GM18867 (cell line): ENCODE data around the gene ATG16L2.
"Not testable (repeated sequence)": the region's sequence is repeated elsewhere in the genome, so short reads cannot be mapped to it uniquely, and the experiment has no call there.

Source experiments
- ATAC-seq: cut with Tn5 transposase; IDR thresholded peaks from one replicate; pipeline ENCODE4 v1.9.1; 2021; ENCODE audit warnings: mild to moderate bottlenecking, moderate library complexity; ENCODE audit not compliant: unreplicated experiment

The ATG16L2 gene

DNA sequence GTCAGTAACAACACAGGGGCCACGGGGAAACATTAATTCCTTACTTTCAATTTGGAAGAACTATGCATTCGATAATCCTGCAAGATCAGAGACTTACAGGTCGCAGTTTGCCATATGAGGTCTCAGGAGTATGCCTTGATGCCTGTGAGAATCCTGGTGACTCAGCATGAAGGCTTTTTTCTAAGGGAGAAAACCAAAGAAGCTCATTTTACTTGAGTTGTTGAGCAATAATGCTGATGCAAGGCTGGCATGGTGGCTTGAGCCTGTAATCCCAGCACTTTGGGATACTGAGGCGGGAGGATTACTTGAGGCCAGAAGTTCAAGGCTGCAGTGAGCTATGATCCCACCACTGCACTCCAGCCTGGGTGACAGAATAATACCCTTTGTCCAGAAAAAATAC is 26.6 kb downstream of the ATG16L2 start:
- no peak for ATAC-seq

DNA sequence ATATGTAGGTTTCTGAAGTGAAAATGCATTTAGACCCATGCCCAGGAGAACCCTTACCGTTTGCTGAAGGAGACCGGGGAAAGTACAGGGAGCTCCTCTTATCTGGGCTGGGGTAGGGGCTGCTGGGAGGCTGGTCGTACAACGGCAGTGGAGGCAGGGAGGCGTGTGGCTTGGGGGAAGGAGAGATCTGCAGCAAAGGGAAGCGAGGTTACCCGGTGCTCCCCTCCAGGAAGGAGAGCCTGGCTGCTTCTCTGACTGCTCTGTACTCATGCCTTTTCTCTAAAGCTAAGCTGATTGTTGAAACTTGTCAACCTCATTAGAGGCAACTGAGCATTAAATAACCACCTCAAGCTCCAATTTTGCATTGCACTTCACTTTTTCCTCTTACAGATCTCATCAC is 27.2 kb downstream of the ATG16L2 start:
- no peak for ATAC-seq

DNA sequence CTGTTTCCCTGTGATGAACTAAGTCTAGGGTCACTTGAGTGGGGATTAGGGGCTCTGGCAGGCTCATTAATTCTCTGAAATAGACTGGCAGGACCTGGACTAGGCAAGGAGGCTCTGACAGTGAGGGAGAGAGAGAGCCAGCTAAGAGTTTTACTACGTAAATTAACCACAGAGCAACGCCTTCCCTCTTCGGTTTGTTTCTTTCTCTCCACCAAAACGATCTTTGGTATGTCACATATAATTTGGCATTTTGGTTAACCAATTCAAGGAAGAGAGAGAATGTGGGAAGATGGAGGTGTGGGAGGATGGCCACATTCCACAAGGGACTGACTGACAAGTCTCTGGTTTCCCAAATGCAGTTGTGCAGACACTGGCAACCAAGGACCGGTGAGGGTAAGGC is 27.9 kb downstream of the ATG16L2 start:
- ATAC-seq: no peak

DNA sequence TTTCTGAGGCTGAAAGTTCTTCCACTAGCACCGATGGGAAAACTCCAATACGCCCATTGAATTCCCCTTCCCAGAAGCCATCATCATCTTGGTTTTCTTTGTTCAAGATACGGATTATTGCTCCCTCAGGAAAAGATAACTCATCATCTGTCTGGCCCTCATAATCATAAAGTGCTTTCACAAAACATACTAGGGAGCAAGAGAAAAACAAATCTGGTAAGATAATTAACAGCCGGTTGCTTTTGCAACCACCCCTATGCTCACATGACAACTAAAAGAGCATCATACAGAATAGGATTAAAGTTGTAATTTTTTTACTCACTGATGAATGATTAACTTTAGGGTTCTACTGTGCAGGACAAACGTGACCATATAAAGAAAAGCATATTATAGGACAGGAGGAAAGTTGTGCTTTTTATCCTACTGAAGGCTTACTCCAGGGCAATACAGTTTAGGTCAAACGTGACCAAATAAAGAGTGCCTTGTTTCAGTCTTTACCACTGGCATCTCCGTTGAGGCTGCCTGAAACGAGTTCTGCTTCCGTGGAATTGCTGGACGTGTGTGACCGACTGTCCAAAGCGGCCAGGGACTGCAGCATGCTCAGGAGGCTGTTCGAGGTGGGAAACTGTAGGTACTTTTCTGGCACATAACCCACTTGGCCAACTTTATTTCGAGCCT is 28.6 kb downstream of the ATG16L2 start:
- ATAC-seq: no peak

DNA sequence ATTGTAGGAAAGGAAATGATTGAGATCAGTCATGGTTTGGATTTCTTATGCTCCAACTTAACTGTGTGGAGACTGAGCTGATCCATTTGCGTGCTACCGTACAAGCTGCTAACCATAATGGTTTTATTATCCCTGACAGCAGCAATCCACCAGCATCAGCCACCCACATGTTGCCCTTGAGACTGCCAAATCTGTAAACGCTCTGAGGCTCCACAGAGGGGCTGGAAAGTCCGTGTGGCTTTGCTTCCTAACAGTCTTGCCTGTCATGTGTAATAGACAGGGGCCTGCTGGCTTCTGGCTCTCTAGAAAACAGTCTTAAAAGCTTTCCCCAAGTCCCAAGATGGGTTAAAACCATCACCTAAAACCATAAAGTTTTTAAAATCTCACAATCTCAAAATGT is 30.1 kb downstream of the ATG16L2 start:
- ATAC-seq: no peak

DNA sequence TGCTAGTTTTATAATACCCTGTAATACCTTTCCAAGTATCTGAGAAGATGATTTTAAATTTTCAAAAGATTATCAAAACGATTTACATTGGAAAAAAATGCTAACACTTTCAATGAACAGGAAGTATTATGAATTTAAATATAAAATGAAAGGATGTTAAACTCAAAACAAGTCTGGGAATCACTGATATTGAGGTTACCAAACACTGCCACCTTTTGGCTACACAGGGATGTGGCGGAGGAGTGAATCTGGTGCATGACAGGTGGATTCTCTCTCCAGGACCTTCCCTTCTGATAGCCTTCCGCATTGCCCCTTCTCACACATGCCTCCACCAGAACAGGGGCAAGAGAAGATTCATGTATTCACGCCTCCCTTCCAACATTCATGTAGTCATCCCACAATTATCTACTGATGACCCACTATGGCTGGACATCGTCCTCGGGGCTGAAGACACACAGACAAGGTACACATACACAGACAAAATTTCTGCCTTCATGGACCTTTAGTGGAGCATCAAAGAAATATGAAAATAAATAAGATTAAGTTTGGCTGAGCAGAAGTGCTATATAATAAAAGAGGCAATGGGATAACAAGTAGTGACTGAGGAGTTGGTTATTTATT is 34.7 kb downstream of the ATG16L2 start:
- ATAC-seq: no peak

DNA sequence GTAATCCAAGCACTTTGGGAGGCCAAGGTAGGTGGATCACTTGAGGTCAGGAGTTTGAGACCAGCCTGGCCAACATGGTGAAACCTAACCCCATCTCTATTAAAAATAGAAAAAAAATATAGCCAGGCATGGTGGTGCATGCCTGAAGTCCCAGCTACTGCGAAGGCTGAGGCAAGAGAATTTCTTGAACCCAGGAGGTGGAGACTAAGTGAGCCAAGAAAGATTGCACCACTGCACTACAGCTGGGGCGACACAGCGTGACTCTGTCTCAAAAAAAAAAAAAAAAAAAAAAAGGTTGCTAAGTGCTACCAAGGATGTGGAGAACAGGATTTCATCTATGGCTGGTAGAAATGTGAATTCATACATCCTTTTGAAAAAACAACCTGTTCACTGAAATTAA is 36.6 kb downstream of the ATG16L2 start:
- ATAC-seq: no peak

DNA sequence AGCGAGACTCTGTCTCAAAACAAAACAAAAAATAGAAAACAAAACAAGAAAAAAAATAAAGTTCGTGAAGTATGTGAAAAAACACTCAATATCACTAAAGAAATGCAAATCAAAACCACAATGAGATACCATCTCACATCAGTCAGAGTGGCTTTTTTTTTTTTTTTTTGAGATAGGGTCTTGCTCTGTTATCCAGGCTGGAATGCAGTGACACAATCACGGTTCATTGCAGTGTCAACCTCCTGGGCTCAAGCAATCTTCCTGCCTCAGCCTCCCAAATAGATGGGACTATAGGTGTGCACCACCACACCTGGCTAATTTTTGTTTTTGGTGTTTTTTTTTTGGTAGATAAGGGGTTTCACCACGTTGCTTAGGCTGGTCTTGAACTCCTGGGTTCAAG is 37.5 kb downstream of the ATG16L2 start:
- no peak for ATAC-seq

DNA sequence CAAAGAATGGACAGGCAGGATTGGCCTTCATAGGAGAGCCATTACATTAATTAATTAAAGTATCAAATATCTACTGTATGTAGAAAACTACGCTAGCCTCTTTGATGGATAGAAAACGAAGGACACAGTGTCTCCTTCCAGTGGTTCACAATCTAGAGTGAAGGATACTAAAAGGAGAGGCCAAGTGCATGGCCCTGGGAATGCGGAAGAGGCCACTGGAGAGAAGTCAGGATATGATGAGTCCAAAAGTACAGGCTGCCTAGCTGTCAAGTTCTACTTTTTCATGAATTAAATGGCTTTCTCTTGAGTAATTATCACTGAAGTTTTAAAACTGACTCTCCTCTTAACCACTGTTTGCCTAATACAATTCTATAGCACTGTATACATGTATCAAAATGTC is 41.9 kb downstream of the ATG16L2 start:
- no peak for ATAC-seq

DNA sequence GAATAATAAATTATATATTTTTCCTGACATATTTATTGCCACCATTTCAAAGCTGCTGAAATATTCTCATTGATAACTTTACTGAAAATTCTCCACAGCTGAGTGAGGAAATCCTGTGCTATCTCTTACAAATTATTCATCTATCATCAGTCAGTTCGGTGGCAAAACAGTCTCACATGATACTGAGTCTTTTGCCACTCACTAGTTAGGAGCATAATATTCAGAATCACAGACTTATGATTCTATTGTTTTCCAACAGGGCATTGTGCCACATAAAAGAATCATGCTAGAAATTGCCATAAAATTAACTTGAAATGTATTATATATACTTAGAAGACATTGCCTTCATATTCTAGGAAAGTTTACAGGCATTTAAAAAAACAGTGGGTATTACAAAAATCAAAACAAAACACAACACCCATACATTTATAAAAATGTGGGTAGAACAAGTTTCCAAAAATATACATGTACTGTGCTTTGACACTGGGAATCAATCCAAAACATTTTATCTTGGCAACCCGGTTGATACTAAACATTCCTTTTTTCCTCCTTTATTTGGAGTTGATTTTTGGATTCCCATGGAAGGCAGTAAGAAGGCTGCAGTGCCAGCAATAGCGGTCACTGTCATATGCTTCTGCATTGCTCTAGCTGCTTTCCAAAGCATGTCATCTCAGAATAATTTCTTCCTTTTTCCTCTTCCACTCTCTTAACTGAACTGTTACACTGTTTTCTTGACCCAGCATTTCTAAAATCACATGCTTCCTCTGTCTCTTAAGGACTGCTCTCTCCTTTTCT is 42.5 kb downstream of the ATG16L2 start:
- no peak for ATAC-seq

DNA sequence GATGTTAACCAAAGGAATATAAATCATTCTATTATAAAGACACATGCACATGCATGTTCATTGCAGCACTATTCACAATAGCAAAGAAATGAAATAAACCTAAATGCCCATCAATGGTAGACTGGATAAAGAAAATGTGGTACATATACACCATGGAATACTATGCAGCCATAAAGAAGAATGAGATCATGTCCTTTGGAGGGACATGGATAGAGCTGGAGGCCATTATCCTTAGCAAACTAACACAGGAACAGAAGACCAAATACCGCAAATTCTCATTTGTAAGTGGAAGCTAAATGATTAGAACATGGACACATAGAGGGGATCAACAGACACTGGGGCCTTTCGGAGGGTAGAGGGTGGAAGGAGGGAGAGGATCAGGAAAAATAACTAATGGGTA is 44.1 kb downstream of the ATG16L2 start:
- not testable (repeated sequence) for ATAC-seq

DNA sequence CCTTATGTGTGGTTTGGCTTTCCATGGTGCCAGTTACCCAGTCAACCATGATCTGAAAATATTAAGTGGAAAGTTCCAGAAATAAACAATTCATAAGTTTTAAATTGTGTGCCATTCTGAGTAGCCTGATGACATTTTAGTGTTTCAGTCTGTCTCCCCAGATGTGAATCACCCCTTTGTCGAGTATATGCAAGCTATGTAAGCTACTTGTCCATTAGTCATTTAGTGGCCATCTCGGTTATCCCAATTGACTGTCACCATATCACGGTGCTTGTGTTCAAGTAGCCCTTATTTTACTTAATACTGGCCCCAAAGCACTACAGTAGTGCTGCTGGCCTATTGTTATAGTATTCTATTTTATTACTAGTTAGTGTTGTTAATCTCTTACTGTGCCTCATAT is 44.9 kb downstream of the ATG16L2 start:
- ATAC-seq: no peak

DNA sequence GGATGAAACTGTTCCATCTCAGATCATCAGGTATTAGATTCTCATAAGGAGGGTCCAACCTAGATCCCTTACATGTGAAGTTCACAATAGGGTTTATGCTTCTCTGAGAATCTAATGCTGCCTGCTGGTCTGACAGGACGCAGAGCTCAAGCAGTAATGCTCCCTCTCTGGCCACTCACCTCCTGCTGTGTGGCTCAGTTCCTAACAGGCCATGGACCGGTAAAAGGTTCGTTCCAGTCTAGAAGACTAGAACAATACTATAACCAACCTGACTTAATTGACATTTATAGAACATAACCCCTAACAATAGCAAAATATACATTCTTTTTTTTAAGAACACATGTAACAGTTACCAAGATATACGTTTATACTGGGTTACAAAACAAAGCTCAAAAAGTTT is 45.8 kb downstream of the ATG16L2 start:
- ATAC-seq: no peak

DNA sequence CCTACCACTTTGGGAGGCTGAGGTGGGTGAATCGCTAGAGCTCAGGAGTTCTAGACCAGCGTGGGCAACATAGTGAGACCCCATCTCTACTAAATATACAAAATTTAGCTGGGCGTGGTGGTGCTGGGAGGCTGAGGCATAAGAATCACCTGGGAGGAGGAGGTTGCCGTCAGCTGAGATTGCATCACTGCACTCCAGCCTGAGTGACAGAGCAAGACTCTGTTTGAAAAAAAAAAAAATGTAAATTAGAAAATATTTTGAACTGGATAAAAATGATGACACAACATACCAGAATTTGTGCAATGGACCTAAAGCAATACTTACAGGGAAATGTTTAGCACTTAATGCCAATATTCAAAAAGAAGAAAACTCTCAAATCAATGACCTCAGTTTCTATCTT is 46.4 kb downstream of the ATG16L2 start:
- no peak for ATAC-seq

DNA sequence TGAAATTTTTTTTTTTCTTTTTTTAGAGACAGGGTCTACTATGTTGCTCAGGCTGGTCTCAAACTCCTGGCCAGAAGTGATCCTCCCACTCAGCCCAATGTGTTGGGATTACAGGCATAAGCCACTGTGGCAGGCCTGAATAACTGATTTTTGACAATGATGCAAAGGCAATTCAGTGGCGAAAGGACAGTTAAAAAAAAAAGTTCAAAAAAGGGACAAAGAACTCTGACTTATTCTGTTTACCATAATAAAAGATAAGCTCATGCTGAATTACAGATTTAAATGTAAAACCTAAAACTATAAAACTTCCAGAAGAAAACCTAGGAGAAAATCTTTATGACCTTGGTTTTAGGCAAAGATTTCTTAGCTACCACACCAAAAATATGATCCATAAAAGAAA is 48.9 kb downstream of the ATG16L2 start:
- ATAC-seq: no peak

DNA sequence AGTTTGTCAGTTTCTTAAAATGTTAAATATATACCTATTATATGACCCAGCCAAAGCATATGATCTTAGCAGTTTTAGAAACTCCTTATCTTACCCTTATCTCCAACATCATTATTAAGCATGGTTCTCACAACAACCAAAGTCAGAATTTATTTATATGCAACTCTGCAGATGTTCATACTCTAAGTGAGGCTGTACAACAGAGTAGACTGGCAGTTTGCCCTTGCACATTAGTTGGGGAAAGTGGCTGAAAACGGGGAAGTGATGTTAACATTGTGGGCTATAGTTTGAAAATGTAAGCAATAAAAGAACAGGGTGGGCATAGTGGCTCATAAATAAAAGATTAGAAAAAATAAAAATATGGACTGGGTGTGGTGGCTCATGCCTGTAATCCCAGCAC is 49.7 kb downstream of the ATG16L2 start:
- ATAC-seq: no peak

DNA sequence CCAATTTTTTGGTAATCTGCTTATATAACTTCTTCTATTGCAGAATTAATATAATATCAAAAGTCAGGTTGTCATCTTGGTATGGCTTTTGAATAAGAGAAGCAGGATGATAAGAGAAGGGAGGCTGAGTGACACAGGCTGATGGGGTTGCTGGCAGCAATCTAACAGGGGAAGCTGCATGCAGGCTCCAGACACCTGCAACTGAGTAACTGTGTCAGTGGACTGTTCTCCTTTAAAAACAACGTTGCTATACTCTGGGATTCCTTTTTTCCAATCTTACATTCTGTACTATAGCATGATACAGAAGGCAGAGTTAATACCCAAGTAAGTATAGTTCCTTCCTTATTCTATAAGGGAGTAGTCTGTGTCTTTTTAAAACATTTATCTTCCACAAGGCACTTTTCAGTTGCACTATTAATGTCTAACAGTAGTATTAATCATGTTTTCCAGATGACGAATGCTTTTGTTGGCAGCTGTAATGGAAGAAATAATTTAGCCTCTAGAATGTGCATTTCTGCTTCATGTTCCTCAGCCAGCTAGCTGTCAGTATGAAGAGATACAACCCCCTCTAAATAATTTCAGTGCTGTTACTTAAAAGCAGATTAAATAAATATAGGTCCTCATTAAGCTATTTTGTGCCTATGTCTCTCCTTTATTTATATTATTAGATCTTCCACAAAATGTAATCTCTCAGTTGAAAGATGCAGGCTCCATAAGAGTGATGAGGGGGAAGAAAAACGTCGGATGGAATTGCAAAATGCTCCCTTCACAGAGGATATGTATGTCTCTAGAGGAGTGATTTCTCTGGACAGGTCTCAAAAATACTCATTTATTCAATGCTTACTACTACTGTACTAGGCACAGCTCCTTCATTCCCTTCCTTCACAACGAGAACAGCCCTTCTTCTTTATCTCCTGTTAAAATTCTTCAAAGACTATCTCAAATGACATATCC is 50.8 kb downstream of the ATG16L2 start:
- no peak for ATAC-seq

DNA sequence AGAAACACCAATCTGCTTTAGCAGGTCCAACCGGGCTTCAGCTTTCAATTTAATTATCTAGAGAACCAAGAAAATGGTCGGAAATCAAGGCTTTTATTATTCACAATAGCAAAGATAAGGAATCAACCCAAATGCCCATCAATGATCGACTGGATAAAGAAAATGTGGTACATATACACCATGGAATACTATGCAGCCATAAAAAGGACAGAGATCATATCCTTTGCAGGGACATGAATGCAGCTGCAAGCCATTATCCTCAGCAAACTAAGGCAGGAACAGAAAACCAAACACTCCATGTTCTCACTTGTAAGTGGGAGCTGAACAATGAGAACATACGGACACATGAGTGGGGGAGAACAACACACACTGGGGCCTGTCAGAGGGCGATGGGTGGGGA is 53.8 kb downstream of the ATG16L2 start:
- ATAC-seq: no peak

DNA sequence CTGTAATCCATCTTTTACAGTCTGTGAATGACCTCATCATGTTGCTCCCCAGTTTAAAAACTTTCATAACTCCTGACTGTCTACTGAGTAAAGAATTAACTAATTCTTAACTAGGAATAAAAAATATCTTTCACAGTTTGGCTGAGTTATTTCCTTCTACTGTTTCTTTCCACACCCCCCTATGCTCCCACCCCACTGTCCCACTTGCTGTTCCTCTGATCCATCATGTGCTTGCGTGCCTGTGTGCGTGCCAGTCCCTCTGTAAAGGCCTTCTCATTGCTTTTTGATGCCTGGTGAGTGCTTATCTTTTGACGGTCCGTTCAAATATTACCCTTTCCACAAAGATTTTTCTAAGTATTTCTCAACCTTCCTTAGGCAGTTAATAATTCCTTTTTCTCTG is 55.6 kb downstream of the ATG16L2 start:
- no peak for ATAC-seq

DNA sequence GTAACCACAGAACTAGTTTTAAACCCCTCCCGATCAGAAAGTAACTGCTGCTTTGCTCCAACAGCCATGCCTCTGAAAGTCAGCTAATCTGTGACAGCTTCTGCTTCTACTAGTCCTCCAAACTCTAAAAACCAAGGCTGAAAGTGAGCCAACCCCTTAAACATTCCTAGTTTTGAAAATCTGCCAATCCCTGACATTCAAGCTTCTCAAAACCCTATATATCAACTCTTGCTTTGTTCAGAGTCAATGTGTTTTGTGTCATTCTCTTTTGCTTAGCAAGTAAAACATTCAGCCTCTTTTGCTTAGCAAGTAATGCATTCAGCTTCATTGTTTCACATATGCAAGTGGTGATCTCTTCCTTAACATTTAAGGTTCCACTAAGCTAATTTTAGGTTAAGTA is 56.9 kb downstream of the ATG16L2 start:
- ATAC-seq: no peak

DNA sequence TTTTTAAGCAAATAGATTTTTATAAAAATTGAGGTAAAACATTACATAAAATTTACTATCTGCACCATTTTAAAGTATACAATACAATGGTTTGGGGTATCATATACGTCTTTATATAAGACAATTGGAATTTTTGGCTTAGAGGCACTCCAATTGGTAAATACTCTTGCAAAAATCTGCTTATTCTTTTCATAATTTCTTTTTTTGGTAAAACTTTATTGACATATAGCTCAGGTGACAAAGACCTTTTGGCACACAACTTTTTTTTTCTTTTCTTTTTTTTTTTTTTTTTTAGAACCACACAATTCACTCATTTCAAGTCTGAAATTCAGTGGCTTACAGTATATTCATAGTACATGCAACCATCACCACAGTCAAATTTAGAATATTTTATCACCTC is 57.8 kb downstream of the ATG16L2 start:
- no peak for ATAC-seq
